KMS-11 (cell line): ENCODE results near the gene CD200R1L.

Source experiments
- H2AFZ ChIP-seq: fragments of 200-600 bp; sonication (generic); 2 replicates; pipeline ENCODE4 v1.6.1; 2016; ENCODE audit warnings: antibody characterized with exemption, mixed run types, low read depth
- H3K27ac ChIP-seq: fragments of 200-600 bp; sonication (generic); 2 replicates; pipeline ENCODE4 v1.6.1; 2016; ENCODE audit warnings: mild to moderate bottlenecking, mixed run types
- H3K27me3 ChIP-seq: fragments of 200-600 bp; sonication (generic); 2 replicates; pipeline ENCODE4 v1.6.1; 2017; ENCODE audit warnings: mild to moderate bottlenecking, low read depth, mixed run types, moderate library complexity; ENCODE audit not compliant: insufficient read depth
- H3K36me3 ChIP-seq: fragments of 200-600 bp; sonication (generic); 2 replicates; pipeline ENCODE4 v1.6.1; 2017; ENCODE audit warnings: mild to moderate bottlenecking, mixed run types; ENCODE audit not compliant: insufficient read depth
- H3K4me1 ChIP-seq: fragments of 200-600 bp; sonication (generic); 2 replicates; pipeline ENCODE4 v1.6.1; 2016; ENCODE audit warnings: mild to moderate bottlenecking, low read depth, mixed run types; ENCODE audit not compliant: poor library complexity, severe bottlenecking
- H3K4me2 ChIP-seq: fragments of 200-600 bp; sonication (generic); 2 replicates; pipeline ENCODE4 v1.7.0; 2016; ENCODE audit warnings: mild to moderate bottlenecking, mixed run types
- H3K4me3 ChIP-seq: fragments of 200-600 bp; sonication (generic); IDR thresholded peaks from 2 replicates; pipeline ENCODE4 v1.6.1; 2017; ENCODE audit warnings: low read depth, low read length, mixed read lengths; ENCODE audit not compliant: insufficient read depth
- H3K79me2 ChIP-seq: fragments of 200-600 bp; sonication (generic); 2 replicates; pipeline ENCODE4 v1.6.1; 2016; ENCODE audit warnings: low read depth, mixed run types; ENCODE audit not compliant: insufficient read depth
- H3K9ac ChIP-seq: fragments of 200-600 bp; sonication (generic); 2 replicates; pipeline ENCODE4 v1.6.1; 2016; ENCODE audit warnings: mild to moderate bottlenecking, mixed run types
- H4K20me1 ChIP-seq: fragments of 200-600 bp; sonication (generic); 2 replicates; pipeline ENCODE4 v1.6.1; 2016; ENCODE audit warnings: mild to moderate bottlenecking, mixed run types; ENCODE audit not compliant: insufficient read depth
- CTCF ChIP-seq: fragments of 200-600 bp; sonication (generic); conservative IDR thresholded peaks from 2 replicates; pipeline ENCODE4 v1.6.1; 2017; ENCODE audit warnings: low read depth, mild to moderate bottlenecking, antibody characterized with exemption, low read length, moderate library complexity, mixed read lengths

CD200R1L gene

GRCh38 chr3:112779558-112780480 is 66.8 kb downstream of the CD200R1L start:
- Histone ChIP-seq H3K4me1 (peaks cover 17% of the 10 kb centered on the region), H3K27me3 (no peaks in the 10 kb centered on the region), H4K20me1 (no peaks in the 10 kb centered on the region), H3K36me3 (no peaks in the 10 kb centered on the region), H3K27ac (no peak overlapping the region), H3K9ac (no peak overlapping the region), H3K79me2 (no peaks in the 10 kb centered on the region), H3K4me2 (no peak overlapping the region), H2AFZ (no peak overlapping the region), H3K4me3 (no peak overlapping the region)
- no peak for TF ChIP-seq CTCF

DNA sequence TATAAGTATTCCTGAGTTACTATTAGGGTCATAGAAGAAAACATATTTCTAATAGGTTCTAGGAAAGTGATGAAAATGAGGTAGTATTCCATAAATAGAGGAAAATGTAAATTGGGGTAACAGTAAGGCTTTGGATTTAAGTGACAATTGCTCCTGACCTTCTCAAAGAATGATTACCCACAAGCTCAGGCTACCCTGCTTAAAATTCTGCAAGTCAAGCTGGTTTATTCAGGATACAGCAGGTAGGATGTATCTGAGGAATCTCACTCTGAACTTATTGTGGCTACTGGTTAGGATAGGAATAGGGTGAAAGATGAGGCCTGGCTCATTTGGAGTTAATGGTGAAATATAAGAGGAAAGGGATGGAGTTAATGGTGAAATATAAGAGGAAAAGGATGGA is 67.7 kb downstream of the CD200R1L start:
- H3K36me3 ChIP-seq, result no peaks in the 10 kb centered on the region
- H3K9ac ChIP-seq, result no peak overlapping the region
- TF ChIP-seq CTCF, result no peak
- no peak overlapping the region for H3K27ac ChIP-seq
- H3K4me3 ChIP-seq, result no peak overlapping the region
- peaks cover 25% of the 10 kb centered on the region for H3K4me1 ChIP-seq
- no peak overlapping the region for H2AFZ ChIP-seq
- no peaks in the 10 kb centered on the region for H3K79me2 ChIP-seq
- no peaks in the 10 kb centered on the region for H3K27me3 ChIP-seq
- H3K4me2 ChIP-seq, result no peak overlapping the region
- H4K20me1 ChIP-seq, result no peaks in the 10 kb centered on the region

GRCh38 chr3:112778353-112778948 is 68.2 kb downstream of the CD200R1L start:
- Histone ChIP-seq H3K36me3 (no peaks in the 10 kb centered on the region), H3K4me1 (peaks cover 31% of the 10 kb centered on the region)
- TF ChIP-seq CTCF, result no peak

GRCh38 chr3:112777811-112778210 is 68.9 kb downstream of the CD200R1L start:
- no peak overlapping the region for H3K4me3 ChIP-seq
- peaks cover 37% of the 10 kb centered on the region for H3K4me1 ChIP-seq
- H3K79me2 ChIP-seq, result no peaks in the 10 kb centered on the region
- TF ChIP-seq CTCF, result no peak
- H3K9ac ChIP-seq, result no peak overlapping the region
- H3K27me3 ChIP-seq, result no peaks in the 10 kb centered on the region
- no peaks in the 10 kb centered on the region for H3K36me3 ChIP-seq
- H4K20me1 ChIP-seq, result no peaks in the 10 kb centered on the region
- no peak overlapping the region for H3K4me2 ChIP-seq
- H3K27ac ChIP-seq, result no peak overlapping the region
- no peak overlapping the region for H2AFZ ChIP-seq

More at GRCh38 chr3:112778353-112778948, 68.2 kb downstream of the CD200R1L start:
- Histone ChIP-seq H3K4me2 (no peak overlapping the region), H4K20me1 (no peaks in the 10 kb centered on the region), H2AFZ (no peak overlapping the region), H3K79me2 (no peaks in the 10 kb centered on the region), H3K9ac (no peak overlapping the region), H3K4me3 (no peak overlapping the region), H3K27me3 (no peaks in the 10 kb centered on the region), H3K27ac (no peak overlapping the region)
